ENCODE data around the gene LRRTM2. TPM values are rescaled to one million over a fixed set of nuclear protein-coding genes. Genes with fewer than 3 reads are reported as not detected.

Gene LRRTM2
- total and polyA plus RNA-seq, 2 of the 4 experiments (the other 2 are of a cell fraction) = 0.53 to 2.0 TPM

- H3K23ac ChIP-seq (ENCODE audit: low read depth, low read length) = no peak overlapping the region
- no peak overlapping the region; the same call in 1 of the 2 replicates for H2AK5ac ChIP-seq (ENCODE audit: low read depth, low read length)
- no peak overlapping the region for H3K4me3 ChIP-seq (ENCODE audit: insufficient read depth, low read depth, low read length)
- no peak overlapping the region for H3K14ac ChIP-seq (replicated peaks; ENCODE audit: low read depth, low read length)
- TF ChIP-seq CEBPB (IDR thresholded peaks at IDR 0.05; ENCODE audit: low read depth, low read length) (no peak), MAZ (IDR thresholded peaks at IDR 0.05; ENCODE audit: borderline replicate concordance, low read depth, low read length) (no peak)
- DNase-seq (peak; percentile 27), ATAC-seq (ENCODE audit: low read depth) (no peak)
- POLR2A ChIA-PET (ENCODE audit: unreplicated experiment) = interaction anchor here (0.6 kb wide), 1 partner anchor 239 kb away, joined by 4 read pairs; no protein-coding TSS in a partner anchor
- no peak overlapping the region for H2AK9ac ChIP-seq (replicated peaks; ENCODE audit: low read depth, low read length, poor library complexity)
- no peak overlapping the region for H3K4ac ChIP-seq (ENCODE audit: low read depth, low read length)
- no peak overlapping the region for H3K56ac ChIP-seq (ENCODE audit: extremely low read depth, insufficient read depth, low read length)
- H2BK20ac ChIP-seq (ENCODE audit: low read depth, low read length) = no peak overlapping the region
- in situ Hi-C loops (cut with MboI; ENCODE audit: low sequenced_read_pairs) = no loop called here
- no peak overlapping the region for H2BK5ac ChIP-seq (ENCODE audit: low read depth, low read length, poor library complexity, severe bottlenecking)
- H4K20me1 ChIP-seq (ENCODE audit: insufficient read depth, low read length) = peaks cover 86% of the 10 kb centered on the region
- no peak overlapping the region for H3K18ac ChIP-seq (ENCODE audit: low read depth, low read length)
- no peak overlapping the region for H2BK15ac ChIP-seq (ENCODE audit: low read depth, low read length)
- H2AFZ ChIP-seq (replicated peaks; ENCODE audit: low read length, poor library complexity) = no peak overlapping the region
- H3K79me1 ChIP-seq (ENCODE audit: low read depth in 1 of 2, low read length in 2 of 2) = peaks cover 41 to 73% of the 10 kb centered on the region in 2 experiments
- no peak overlapping the region for H4K91ac ChIP-seq (ENCODE audit: insufficient read depth, low read depth, low read length)
- H3K27ac ChIP-seq (ENCODE audit: insufficient read depth, low read length) = peak overlapping the region; percentile 26; the same call in 1 of the 2 replicates
- no peaks in the 10 kb centered on the region for H3K9me3 ChIP-seq (ENCODE audit: control insufficient read depth, insufficient read depth, low read length)
- peaks cover 25% of the 10 kb centered on the region for H3K4me1 ChIP-seq (ENCODE audit: control insufficient read depth, insufficient read depth, low read length)
- H4K5ac ChIP-seq (ENCODE audit: low read depth, low read length) = no peak overlapping the region
- H4K8ac ChIP-seq (ENCODE audit: low read depth in 2 of 2, low read length in 2 of 2) = no peak overlapping the region
- dilution Hi-C loops (cut with HindIII; ENCODE audit: low sequenced_read_pairs, unreplicated experiment) = no loop called here
- no peak overlapping the region for H2BK120ac ChIP-seq (ENCODE audit: low read depth, low read length)
- WGBS, 2 experiments (ENCODE audit: extremely low coverage in 2 of 2, insufficient read length in 1 of 2) = 60% methylated on average over 1 of the region's 6 CpGs; no CpG with 5 or more reads in 1 of the 2 experiments
- peaks cover 3% of the 10 kb centered on the region; the same call in 1 of the 2 replicates for H3K36me3 ChIP-seq (ENCODE audit: control insufficient read depth, insufficient read depth, low read length)
- BruUV-seq (replicated peaks) = no TSS peak
- no peaks in the 10 kb centered on the region for H3K27me3 ChIP-seq (ENCODE audit: control insufficient read depth, insufficient read depth, low read length)
- H3K4me2 ChIP-seq (ENCODE audit: low read depth, low read length) = peak overlapping the region; percentile 92
- intact Hi-C loops (cut with micrococcal nuclease) = no loop called here
- CTCF ChIA-PET = no interaction called here
- no peak overlapping the region for H3K9ac ChIP-seq (ENCODE audit: low read depth, low read length)
- peaks cover 21% of the 10 kb centered on the region for H3K9me1 ChIP-seq (ENCODE audit: insufficient read depth, low read length)
These were observed 894 bp downstream of the LRRTM2 start for GRCh38 chr5:138874241-138874640.
